Neuronal stem cell (in vitro differentiated cells): ENCODE measurements around the gene TMCC1.

Source experiments
- DNase-seq: peaks from one replicate; pipeline ENCODE4 v3.0.0-alpha.2; 2013; ENCODE audit warnings: low spot score
- H2AFZ ChIP-seq: one replicate; pipeline ENCODE4 v1.6.1; 2013; ENCODE audit warnings: mild to moderate bottlenecking, low read length, inconsistent platforms
- H2AK5ac ChIP-seq: 2 replicates; pipeline ENCODE4 v1.6.1; 2013; ENCODE audit warnings: low read depth, mild to moderate bottlenecking, inconsistent platforms, low read length, moderate library complexity, mixed read lengths
- H2BK120ac ChIP-seq: 2 replicates; pipeline ENCODE4 v1.6.1; 2013; ENCODE audit warnings: low read depth, mild to moderate bottlenecking, inconsistent platforms, low read length, moderate library complexity, mixed read lengths
- H2BK12ac ChIP-seq: one replicate; pipeline ENCODE4 v1.6.1; 2013; ENCODE audit warnings: low read length, inconsistent platforms
- H2BK15ac ChIP-seq: 2 replicates; pipeline ENCODE4 v1.6.1; 2013; ENCODE audit warnings: mild to moderate bottlenecking, low read length, inconsistent platforms, mixed read lengths
- H2BK5ac ChIP-seq: one replicate; pipeline ENCODE4 v1.6.1; 2013; ENCODE audit warnings: inconsistent platforms, mild to moderate bottlenecking, low read length, moderate library complexity
- H3K14ac ChIP-seq: one replicate; pipeline ENCODE4 v1.6.1; 2013; ENCODE audit warnings: low read length, inconsistent platforms
- H3K18ac ChIP-seq: 2 replicates; pipeline ENCODE4 v1.6.1; 2013; ENCODE audit warnings: low read length, inconsistent platforms
- H3K23ac ChIP-seq: 2 replicates; pipeline ENCODE4 v1.6.1; 2013; ENCODE audit warnings: low read depth, mild to moderate bottlenecking, mixed read lengths, low read length, inconsistent platforms; ENCODE audit not compliant: poor library complexity
- H3K27ac ChIP-seq: replicated peaks from 3 replicates; pipeline ENCODE4 v1.5.1; 2013; ENCODE audit warnings: low read length, inconsistent platforms
- H3K27me3 ChIP-seq, 3 experiments: 2 replicates each; pipeline ENCODE4 v1.6.1; 2013; ENCODE audit warnings: low read length in 3 of 3, mild to moderate bottlenecking in 2 of 3, inconsistent platforms in 1 of 3, low read depth in 1 of 3, mixed read lengths in 1 of 3, moderate library complexity in 1 of 3; ENCODE audit not compliant: control insufficient read depth in 3 of 3, insufficient read depth in 3 of 3
- H3K36me3 ChIP-seq, 2 donors: replicated peaks in 1 of 2; 2 replicates each; pipeline ENCODE4 v1.6.1; 2013; ENCODE audit warnings: low read length in 2 of 2; ENCODE audit not compliant: control insufficient read depth in 2 of 2, insufficient read depth in 2 of 2
- H3K4ac ChIP-seq: 2 replicates; pipeline ENCODE4 v1.6.1; 2013; ENCODE audit warnings: inconsistent platforms, mild to moderate bottlenecking, low read length, moderate library complexity
- H3K4me1 ChIP-seq, 2 donors: 1 replicate in 1 of 2; 2 replicates in 1 of 2; pipeline ENCODE4 v1.6.1; 2013; ENCODE audit warnings: low read length in 2 of 2, low read depth in 1 of 2; ENCODE audit not compliant: control insufficient read depth in 2 of 2, insufficient read depth in 1 of 2
- H3K4me2 ChIP-seq: one replicate; pipeline ENCODE4 v1.6.1; 2013; ENCODE audit warnings: mild to moderate bottlenecking, low read length, inconsistent platforms; ENCODE audit not compliant: insufficient read depth, poor library complexity, severe bottlenecking
- H3K4me3 ChIP-seq, 2 donors: 2 replicates each; pipeline ENCODE4 v1.5.1; 2013; ENCODE audit warnings: low read length in 2 of 2, mild to moderate bottlenecking in 2 of 2, inconsistent platforms in 1 of 2, moderate library complexity in 1 of 2
- H3K79me1 ChIP-seq: one replicate; pipeline ENCODE4 v1.6.1; 2013; ENCODE audit warnings: low read depth, mild to moderate bottlenecking, inconsistent platforms, low read length, moderate library complexity
- H3K9ac ChIP-seq: one replicate; pipeline ENCODE4 v1.6.1; 2013; ENCODE audit warnings: mild to moderate bottlenecking, low read depth, low read length, inconsistent platforms; ENCODE audit not compliant: poor library complexity
- H3K9me3 ChIP-seq, 2 donors: replicated peaks in 1 of 2; 2 replicates each; pipeline versions ENCODE3 to v1.6.1; 2013; ENCODE audit warnings: low read length in 2 of 2, mild to moderate bottlenecking in 2 of 2, inconsistent platforms in 1 of 2, low read depth in 1 of 2, mixed read lengths in 1 of 2, moderate library complexity in 1 of 2; ENCODE audit not compliant: control insufficient read depth in 2 of 2, insufficient read depth in 1 of 2
- H4K8ac ChIP-seq: one replicate; pipeline ENCODE4 v1.6.1; 2013; ENCODE audit warnings: low read depth, mild to moderate bottlenecking, inconsistent platforms, low read length, moderate library complexity
- H4K91ac ChIP-seq: one replicate; pipeline ENCODE4 v1.6.1; 2013; ENCODE audit warnings: low read length, low read depth, mild to moderate bottlenecking, inconsistent platforms; ENCODE audit not compliant: poor library complexity
- WGBS, 2 donors: extraction: QIAGEN DNeasy Blood & Tissue Kit; methylation state at CpG; one replicate each; pipeline ENCODE4 v1.1.7; 2013; ENCODE audit warnings: missing lambda C conversion rate in 2 of 2, mixed read lengths in 1 of 2; ENCODE audit not compliant: insufficient read length in 2 of 2, insufficient replicate concordance in 1 of 2; ENCODE audit errors: extremely low coverage in 2 of 2; 5-methylcytosine and 5-hydroxymethylcytosine counted together

Gene TMCC1

DNA sequence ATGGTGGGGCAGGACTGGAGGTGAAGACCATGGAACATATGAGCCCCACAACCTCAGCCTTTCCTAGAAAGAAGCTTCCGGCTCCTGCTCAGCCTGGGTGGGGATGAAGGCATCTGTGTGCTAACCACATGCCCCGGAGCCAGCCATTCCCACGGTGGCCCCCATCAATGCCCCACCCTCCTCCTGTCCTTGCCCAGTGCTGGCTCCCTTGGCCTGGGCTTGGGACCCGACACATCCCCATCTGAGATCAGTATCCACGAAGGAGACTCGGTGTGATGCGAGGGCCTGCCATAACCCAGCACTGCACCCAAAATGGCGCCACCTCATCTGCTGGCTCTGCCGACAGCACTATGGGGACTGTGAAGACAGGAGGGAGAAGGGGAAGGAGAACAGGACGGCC, 270.6 kb downstream of the TMCC1 start:
- H2AK5ac ChIP-seq: peak overlapping the region; percentile 96
- H3K4me1 ChIP-seq: peaks cover 17 to 23% of the 10 kb centered on the region in 2 donors

DNA sequence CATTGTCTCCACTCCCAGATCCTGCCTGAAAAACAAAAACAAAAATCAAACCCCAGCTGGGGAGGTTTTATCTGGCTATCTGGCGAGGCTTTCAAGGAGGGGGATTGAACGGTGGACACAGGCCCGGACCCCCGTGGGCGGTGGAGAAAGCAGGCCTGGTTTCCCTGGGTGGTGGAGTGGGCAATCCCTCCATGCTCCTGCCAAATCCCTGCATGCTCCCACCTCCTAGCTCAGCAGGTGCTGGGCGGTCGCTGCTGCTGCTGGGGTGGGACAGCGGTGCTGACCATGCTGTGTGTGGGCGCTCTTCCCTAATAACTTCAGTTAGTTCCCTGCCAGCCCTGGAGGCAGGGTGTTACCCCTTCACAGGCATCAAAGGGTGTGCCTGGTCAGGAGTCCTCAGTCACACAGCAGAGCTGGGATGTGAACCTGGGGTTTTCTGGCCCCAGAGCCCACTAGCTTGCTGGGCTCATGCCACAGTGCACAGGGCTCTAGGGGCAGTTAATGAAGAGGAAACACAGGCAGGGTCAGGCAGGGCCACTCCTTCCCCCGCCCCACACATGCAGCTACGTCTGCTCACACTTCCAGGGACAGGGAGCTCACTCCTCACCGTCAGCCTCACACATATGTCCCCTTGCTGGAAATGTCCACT, 271.2 kb downstream of the TMCC1 start:
- H3K27me3 ChIP-seq: no peaks in the 10 kb centered on the region
- no peak overlapping the region for H3K4me3 ChIP-seq
- H4K91ac ChIP-seq: peak overlapping the region; percentile 95
- peak overlapping the region; percentile 71 for H2BK5ac ChIP-seq
- no peak overlapping the region for H3K27ac ChIP-seq
- H3K14ac ChIP-seq: peak overlapping the region; percentile 75
- no peak for DNase-seq
- H2BK120ac ChIP-seq: peak overlapping the region; percentile 44
- H3K9me3 ChIP-seq: no peaks in the 10 kb centered on the region
- H4K8ac ChIP-seq: peak overlapping the region; percentile 43
- H3K9ac ChIP-seq: peak overlapping the region; percentile 60
- peak overlapping the region; percentile 98 for H2BK15ac ChIP-seq
- no peak overlapping the region for H3K4ac ChIP-seq
- peak overlapping the region; percentile 44 for H3K18ac ChIP-seq
- H3K79me1 ChIP-seq: peaks cover 2% of the 10 kb centered on the region
- H3K4me2 ChIP-seq: no peak overlapping the region
- H2AFZ ChIP-seq: peak overlapping the region; percentile 80
- peaks cover 17 to 23% of the 10 kb centered on the region in 2 donors for H3K4me1 ChIP-seq
- H3K36me3 ChIP-seq: no peaks in the 10 kb centered on the region
- H3K23ac ChIP-seq: no peak overlapping the region
- WGBS, 2 donors: no CpG with 5 or more reads among the region's 12 CpGs
- peak overlapping the region; percentile 90 for H2BK12ac ChIP-seq
- peak overlapping the region; percentile 96 for H2AK5ac ChIP-seq

More for the DNA sequence above, 270.6 kb downstream of the TMCC1 start:
- H4K8ac ChIP-seq: no peak overlapping the region
- WGBS, 2 donors: no CpG with 5 or more reads among the region's 10 CpGs
- H3K18ac ChIP-seq: peak overlapping the region; percentile 28
- H3K79me1 ChIP-seq: peaks cover 2% of the 10 kb centered on the region
- H4K91ac ChIP-seq: no peak overlapping the region
- H3K27me3 ChIP-seq: no peaks in the 10 kb centered on the region
- H3K9ac ChIP-seq: peak overlapping the region; percentile 40
- H2BK15ac ChIP-seq: peak overlapping the region; percentile 98
- H2BK12ac ChIP-seq: peak overlapping the region; percentile 90
- peak overlapping the region; percentile 71 for H2BK5ac ChIP-seq
- no peak overlapping the region for H3K4me3 ChIP-seq
- H3K23ac ChIP-seq: peak overlapping the region; percentile 55
- H2BK120ac ChIP-seq: peak overlapping the region; percentile 44
- H3K4ac ChIP-seq: peak overlapping the region; percentile 98
- no peak overlapping the region for H3K4me2 ChIP-seq
- H2AFZ ChIP-seq: no peak overlapping the region
- H3K14ac ChIP-seq: no peak overlapping the region
- no peaks in the 10 kb centered on the region for H3K9me3 ChIP-seq
- H3K36me3 ChIP-seq: no peaks in the 10 kb centered on the region
- H3K27ac ChIP-seq: no peak overlapping the region
- DNase-seq: no peak

DNA sequence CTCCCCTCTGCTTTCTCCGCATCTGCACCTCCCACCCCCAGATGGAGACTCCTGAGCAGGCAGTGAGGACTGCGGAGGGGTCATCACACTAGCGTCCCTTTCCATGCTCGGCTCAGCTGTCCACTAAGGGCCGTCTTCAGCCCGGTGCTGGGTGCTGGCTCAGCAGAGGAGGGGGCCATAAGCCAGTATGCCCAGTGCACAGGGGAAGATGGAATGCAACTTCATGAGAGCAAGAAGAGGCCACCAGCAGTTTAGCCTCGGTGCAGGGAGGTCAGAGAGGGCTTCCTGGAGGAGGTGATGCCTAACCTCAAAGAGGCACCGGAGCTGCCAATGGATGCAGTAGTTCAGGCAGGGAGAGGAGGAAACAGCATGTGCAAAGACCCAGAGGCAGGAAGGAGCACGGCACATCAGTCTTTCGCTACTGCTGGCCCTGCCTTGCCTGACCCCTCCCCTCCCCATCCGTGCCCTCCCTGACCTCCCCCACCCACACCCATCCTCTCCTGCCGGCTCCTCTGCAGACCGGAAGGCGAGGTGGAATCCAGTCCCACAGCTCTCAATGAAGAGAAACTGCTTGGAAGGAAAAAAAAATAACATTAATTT, 271.8 kb downstream of the TMCC1 start:
- Histone ChIP-seq H4K8ac (no peak overlapping the region), H4K91ac (no peak overlapping the region), H2AFZ (peak overlapping the region; percentile 80), H2BK12ac (no peak overlapping the region), H2BK120ac (no peak overlapping the region), H2BK15ac (peak overlapping the region; percentile 11), H3K23ac (no peak overlapping the region), H3K36me3 (no peaks in the 10 kb centered on the region), H3K9ac (no peak overlapping the region), H2AK5ac (peak overlapping the region; percentile 56), H3K4ac (no peak overlapping the region), H3K9me3 (no peaks in the 10 kb centered on the region), H2BK5ac (no peak overlapping the region), H3K79me1 (peaks cover 2% of the 10 kb centered on the region), H3K18ac (peak overlapping the region; percentile 76), H3K14ac (no peak overlapping the region), H3K4me2 (no peak overlapping the region), H3K4me1 (peaks cover 17 to 19% of the 10 kb centered on the region in 2 donors), H3K27ac (no peak overlapping the region), H3K27me3 (no peaks in the 10 kb centered on the region), H3K4me3 (no peak overlapping the region)
- DNase-seq: no peak
- WGBS, 2 donors: no CpG with 5 or more reads among the region's 14 CpGs

DNA sequence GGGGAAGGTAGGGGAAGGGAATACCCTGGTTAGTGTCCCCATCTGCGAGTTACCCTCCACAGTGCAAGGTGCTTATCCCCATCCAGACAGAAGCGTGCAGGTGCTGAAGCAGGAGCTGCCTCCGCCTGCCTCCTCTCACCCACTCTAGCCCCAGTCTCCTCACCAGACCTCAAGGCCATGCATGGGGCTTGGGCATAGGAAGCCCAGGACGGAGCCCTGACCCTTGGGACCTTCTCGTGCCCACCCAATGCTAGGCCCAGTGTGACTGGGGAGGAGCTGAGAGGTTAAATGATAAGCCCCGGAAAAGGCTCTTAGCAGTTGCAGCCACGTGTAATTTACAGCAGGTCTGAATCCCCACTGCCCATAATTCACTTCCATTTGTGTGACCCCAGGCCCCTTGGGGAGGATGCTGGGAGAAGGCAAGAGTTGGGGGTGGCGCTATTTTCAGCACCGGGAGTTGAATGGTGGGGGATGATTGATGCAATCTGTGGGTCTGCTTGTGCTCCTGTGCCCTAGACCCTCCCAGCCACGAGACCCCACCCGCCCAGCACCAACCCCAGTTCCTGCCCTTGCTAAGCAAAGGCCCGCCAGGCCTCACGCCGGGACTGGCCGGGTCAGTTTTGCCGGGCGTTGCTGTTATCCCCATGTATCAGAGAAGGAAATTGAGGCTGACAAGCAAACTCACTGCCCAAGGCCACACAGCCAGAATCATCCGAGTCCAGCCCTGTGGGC, 272.5 kb downstream of the TMCC1 start:
- Histone ChIP-seq H3K4me2 (no peak overlapping the region), H3K9me3 (no peaks in the 10 kb centered on the region), H3K36me3 (no peaks in the 10 kb centered on the region), H2BK5ac (no peak overlapping the region), H2AFZ (no peak overlapping the region), H3K18ac (peak overlapping the region; percentile 20), H4K91ac (no peak overlapping the region), H3K23ac (no peak overlapping the region), H3K4ac (no peak overlapping the region), H3K4me3 (no peak overlapping the region), H2BK15ac (no peak overlapping the region), H2AK5ac (peak overlapping the region; percentile 56), H3K27me3 (no peaks in the 10 kb centered on the region), H3K14ac (peak overlapping the region; percentile 77), H4K8ac (no peak overlapping the region), H3K4me1 (peaks cover 13% of the 10 kb centered on the region in 2 donors), H3K9ac (no peak overlapping the region), H2BK12ac (no peak overlapping the region), H3K79me1 (peaks cover 2% of the 10 kb centered on the region), H2BK120ac (no peak overlapping the region), H3K27ac (no peak overlapping the region)
- DNase-seq: no peak
- whole genome bisulfite sequencing, 2 donors: no CpG with 5 or more reads among the region's 18 CpGs
